UCSD-AML1 (cell line): ENCODE data around the gene LRRC53.

ENCODE experiments used
- DNase-seq: peaks from one replicate; lab custom pipeline; 2025; ENCODE audit not compliant: unreplicated experiment; lab: John Stamatoyannopoulos, UW

Gene LRRC53

GRCh38 chr1:74498901-74499300 is 13.5 kb downstream of the LRRC53 start:
- no peak for DNase-seq

GRCh38 chr1:74496669-74497068 is 15.7 kb downstream of the LRRC53 start:
- no peak for DNase-seq

GRCh38 chr1:74486036-74486435 is 26.4 kb downstream of the LRRC53 start:
- DNase-seq = no peak

- no peak for DNase-seq
These were observed 26.8 kb downstream of the LRRC53 start for GRCh38 chr1:74485622-74486021.

GRCh38 chr1:74481607-74482006 is 30.8 kb downstream of the LRRC53 start:
- DNase-seq = no peak

GRCh38 chr1:74480068-74480467 is 32.3 kb downstream of the LRRC53 start:
- DNase-seq = no peak

GRCh38 chr1:74478979-74479378 is 33.4 kb downstream of the LRRC53 start:
- no peak for DNase-seq

GRCh38 chr1:74474585-74474984 is 37.8 kb downstream of the LRRC53 start:
- DNase-seq = no peak

- no peak for DNase-seq
These were observed 40.9 kb downstream of the LRRC53 start for GRCh38 chr1:74471470-74471869.

GRCh38 chr1:74470936-74471335 is 41.5 kb downstream of the LRRC53 start:
- no peak for DNase-seq

- no peak for DNase-seq
These were observed 42.2 kb downstream of the LRRC53 start for GRCh38 chr1:74470251-74470650.

GRCh38 chr1:74468982-74469603 is 43.3 kb downstream of the LRRC53 start:
- no peak for DNase-seq

GRCh38 chr1:74467786-74468377 is 44.5 kb downstream of the LRRC53 start:
- DNase-seq = no peak

- peak; percentile 5 for DNase-seq
These were observed 47.2 kb downstream of the LRRC53 start for GRCh38 chr1:74465193-74465681.

- no peak for DNase-seq
These were observed 48.4 kb downstream of the LRRC53 start for GRCh38 chr1:74464037-74464436.

- DNase-seq = no peak
These were observed 49.0 kb downstream of the LRRC53 start for GRCh38 chr1:74463333-74463988.

GRCh38 chr1:74457253-74457652 is 55.2 kb downstream of the LRRC53 start:
- no peak for DNase-seq

GRCh38 chr1:74455390-74455789 is 57.0 kb downstream of the LRRC53 start:
- DNase-seq = no peak

- DNase-seq = no peak
These were observed 59.1 kb downstream of the LRRC53 start for GRCh38 chr1:74453277-74453676.

GRCh38 chr1:74452035-74452434 is 60.4 kb downstream of the LRRC53 start:
- no peak for DNase-seq

GRCh38 chr1:74437035-74437434 is 75.4 kb downstream of the LRRC53 start:
- DNase-seq = no peak

GRCh38 chr1:74436078-74436477 is 76.3 kb downstream of the LRRC53 start:
- no peak for DNase-seq
